GM12801 (cell line): Measurements from ENCODE around the gene LCN1.

Source experiments
- TF ChIP-seq, protein P1 (sequence below): IDR thresholded peaks from one replicate; pipeline ENCODE4 v1.5.1; 2011; ENCODE audit warnings: control low read depth; ENCODE audit not compliant: insufficient read length; ENCODE audit errors: extremely low read depth

The LCN1 gene

DNA sequence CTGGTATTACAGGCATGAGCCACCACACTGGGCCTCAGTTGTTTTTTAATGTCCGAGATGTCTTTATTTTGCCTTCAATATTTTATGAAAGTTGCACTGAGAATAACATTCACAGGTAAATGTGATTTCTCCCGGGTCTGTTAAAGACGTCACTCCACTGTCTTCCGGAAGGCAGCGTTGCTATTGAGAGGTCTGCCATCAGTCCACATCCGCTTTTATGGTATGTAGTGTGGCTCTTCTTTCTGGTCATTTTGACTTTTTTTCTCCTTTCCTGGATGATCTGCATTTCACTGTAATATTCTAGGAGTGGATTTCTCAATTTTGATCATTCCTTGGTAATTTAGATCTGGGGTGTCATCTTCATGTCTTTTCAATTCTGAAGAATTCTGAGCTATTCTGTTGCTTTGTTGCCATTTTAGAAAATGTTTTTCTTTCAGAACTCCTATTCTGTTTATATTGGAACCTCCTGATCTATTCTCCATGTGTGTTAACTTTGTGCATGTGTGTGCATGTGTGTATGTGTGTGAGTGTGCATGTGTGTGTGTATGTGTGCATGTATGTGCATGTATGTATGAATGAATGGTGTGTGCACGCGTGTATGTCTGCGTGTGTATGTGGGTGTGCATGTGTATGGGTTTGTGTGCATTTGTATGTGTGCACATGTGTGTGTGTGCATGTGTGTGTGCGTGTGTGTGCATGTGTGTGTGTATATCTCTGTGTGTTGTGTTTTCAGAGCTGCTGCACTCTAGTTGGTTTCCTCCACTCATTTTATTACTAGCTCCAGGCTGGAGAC, 1.9 kb upstream of the LCN1 start:
- TF ChIP-seq, protein P1, sequence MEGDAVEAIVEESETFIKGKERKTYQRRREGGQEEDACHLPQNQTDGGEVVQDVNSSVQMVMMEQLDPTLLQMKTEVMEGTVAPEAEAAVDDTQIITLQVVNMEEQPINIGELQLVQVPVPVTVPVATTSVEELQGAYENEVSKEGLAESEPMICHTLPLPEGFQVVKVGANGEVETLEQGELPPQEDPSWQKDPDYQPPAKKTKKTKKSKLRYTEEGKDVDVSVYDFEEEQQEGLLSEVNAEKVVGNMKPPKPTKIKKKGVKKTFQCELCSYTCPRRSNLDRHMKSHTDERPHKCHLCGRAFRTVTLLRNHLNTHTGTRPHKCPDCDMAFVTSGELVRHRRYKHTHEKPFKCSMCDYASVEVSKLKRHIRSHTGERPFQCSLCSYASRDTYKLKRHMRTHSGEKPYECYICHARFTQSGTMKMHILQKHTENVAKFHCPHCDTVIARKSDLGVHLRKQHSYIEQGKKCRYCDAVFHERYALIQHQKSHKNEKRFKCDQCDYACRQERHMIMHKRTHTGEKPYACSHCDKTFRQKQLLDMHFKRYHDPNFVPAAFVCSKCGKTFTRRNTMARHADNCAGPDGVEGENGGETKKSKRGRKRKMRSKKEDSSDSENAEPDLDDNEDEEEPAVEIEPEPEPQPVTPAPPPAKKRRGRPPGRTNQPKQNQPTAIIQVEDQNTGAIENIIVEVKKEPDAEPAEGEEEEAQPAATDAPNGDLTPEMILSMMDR = no peak

DNA sequence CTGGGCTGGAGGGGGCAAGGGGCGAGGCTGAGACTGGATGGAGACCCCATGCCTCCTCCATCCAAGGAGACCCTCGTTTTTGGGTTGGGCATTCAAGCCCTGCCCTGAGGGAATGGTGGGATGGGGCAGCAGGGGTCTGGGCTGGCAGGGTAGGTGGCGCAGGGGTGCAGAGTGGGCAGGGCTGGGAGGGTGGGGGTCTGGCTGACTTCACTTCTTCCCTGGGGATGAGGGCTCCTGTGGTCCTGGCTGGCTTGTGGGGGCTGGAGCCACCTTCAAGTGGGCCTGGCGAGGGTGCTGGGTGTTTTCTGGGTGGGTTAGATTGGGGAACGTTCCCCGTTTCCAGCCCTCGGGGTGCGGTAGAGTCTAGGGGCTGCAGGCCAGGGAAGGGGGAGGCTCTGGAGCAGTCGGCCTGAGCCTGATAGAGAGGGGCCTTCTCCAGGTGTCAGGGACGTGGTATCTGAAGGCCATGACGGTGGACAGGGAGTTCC, 412 bp downstream of the LCN1 start:
- TF ChIP-seq, protein P1 = no peak

DNA sequence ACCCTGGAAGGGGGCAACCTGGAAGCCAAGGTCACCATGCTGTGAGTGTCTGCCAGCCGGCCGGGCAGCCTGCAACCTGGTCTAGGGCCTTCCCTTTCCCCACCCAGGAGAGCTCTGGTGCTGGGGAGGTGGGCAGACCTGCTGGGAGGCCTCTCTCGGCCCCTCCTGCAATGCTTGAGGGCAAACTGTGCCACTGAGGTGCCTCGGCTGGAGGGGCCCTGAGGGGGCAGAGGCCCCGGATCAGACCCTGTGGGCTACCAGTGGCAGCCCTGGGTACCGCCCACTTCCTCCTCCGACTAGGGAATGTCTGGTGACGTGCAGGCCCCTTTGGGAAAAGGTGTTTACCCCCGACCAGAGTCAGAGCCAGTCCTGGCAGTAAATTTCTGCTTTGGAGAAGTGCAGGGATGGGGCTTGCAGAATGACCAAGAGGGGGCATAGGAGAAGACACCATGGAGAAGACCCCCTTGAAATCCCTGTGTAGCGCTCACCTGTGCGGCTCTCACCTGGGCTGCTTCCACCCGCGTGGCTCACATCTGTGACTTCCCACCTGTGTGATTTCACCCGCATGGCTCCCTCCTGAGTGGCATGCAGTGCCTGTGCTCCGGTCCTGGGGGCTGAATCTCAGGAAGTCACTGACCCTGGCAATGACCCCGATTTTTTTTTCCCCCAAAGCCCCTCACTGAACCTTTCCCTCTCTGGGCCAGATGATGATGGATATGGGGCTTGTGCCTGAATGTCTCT, 1.1 kb downstream of the LCN1 start:
- TF ChIP-seq, protein P1 = no peak

DNA sequence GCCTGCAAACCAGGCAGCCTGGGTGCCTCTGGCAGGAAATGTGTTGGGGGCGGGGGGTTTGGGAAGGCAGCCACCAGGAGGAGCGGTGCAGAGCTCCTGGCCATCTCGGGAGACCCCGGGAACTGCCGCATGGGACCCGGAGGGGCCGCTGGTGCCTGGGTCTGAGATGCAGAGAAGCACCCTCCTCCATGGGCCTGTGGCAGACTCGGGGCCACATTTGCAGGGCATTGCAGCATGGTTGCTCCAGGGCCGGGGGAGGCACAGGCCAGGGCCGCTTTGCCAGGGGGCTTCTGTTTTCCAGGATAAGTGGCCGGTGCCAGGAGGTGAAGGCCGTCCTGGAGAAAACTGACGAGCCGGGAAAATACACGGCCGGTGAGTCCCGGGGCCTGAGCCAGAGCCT, 1.7 kb downstream of the LCN1 start:
- TF ChIP-seq, protein P1 = no peak

DNA sequence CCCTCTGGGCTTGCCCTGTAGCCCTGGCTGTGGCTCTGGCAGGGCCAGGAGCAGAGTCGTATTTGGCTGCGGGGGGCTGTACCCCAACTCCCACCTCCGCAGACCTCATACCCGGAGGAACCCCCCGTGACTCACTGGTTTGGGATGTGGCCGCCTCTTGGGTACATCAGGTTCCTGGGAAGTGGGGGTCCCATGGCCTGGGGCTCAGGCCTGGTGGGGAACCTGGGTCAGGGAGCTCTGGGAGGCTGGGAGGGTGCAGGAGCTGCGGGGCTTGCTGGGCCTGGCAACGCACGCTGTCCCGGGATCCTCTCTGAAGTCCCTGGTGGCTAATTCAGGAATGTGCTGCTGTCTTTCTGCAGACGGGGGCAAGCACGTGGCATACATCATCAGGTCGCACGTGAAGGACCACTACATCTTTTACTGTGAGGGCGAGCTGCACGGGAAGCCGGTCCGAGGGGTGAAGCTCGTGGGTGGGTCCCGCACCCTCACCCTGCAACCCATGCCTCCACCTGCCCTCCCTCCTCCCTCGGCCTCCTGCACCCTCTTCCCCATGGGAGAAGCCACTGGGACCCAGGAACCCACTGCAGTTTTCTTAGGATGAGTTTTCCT, 2.4 kb downstream of the LCN1 start:
- TF ChIP-seq, protein P1 = no peak

DNA sequence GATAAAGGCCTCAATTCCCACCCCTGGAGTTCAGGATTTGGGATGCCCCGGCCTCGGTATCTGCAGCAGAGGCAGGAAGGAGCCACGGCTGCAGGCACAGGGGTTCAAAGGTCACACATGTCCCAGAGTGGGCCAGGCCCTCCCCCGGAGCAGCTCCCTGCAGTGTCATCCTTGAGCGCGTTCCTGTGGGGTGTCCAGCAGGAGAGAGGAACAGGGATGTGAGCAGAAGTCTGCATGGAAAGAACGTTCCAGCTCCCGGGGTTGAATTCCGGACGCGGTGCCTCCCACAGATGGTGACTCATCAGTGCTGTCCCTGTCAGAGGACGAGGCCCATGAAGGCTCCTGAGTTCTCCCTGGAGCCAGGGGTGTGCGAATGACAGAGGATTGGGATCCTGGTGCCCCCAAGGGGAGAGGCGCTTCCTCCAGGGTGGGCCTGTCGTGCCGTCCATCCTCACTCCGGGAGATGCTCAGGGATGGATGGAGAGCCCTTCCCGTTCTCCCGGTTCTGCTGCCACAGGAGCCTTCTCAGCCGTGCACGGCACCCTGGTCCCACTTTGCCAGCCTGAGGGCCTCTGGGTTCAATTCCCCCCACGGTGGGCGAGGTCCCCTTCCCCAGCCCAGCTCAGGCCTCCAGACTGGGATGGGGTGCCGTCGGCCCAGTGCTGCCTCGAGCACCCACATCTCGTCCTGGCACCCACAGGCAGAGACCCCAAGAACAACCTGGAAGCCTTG, 3.1 kb downstream of the LCN1 start:
- TF ChIP-seq, protein P1 = no peak
